HepG2 (cell line): ENCODE measurements around the gene PCNA. TPM values are rescaled to one million over a fixed set of nuclear protein-coding genes. Genes with fewer than 3 reads are reported as not detected.

Experiments
- DZIP1 ChIP-seq: sonication (generic); formaldehyde crosslinking; IDR thresholded peaks from 2 replicates; pipeline ENCODE4 v1.5.0; 2020; ENCODE audit warnings: mild to moderate bottlenecking, missing genetic modification reagents
- FOSL1 ChIP-seq: sonication (generic); formaldehyde crosslinking; IDR thresholded peaks from 2 replicates; pipeline ENCODE4 v1.9.0; 2021; ENCODE audit warnings: missing genetic modification reagents, borderline replicate concordance
- FOXO4 ChIP-seq: sonication (generic); formaldehyde crosslinking; conservative IDR thresholded peaks from 2 replicates; pipeline ENCODE4 v1.8.1; 2023; ENCODE audit warnings: missing genetic modification reagents
- HINFP ChIP-seq: sonication (generic); formaldehyde crosslinking; IDR thresholded peaks from 2 replicates; pipeline ENCODE4 v1.4.0; 2020; ENCODE audit warnings: low read depth, mild to moderate bottlenecking, missing genetic modification reagents
- IKZF1 ChIP-seq: fragments of 450-650 bp; IDR thresholded peaks from 2 replicates; pipeline ENCODE4 v1.7.1; 2016
- KDM5B ChIP-seq: sonication (generic); formaldehyde crosslinking; IDR thresholded peaks from 2 replicates; pipeline ENCODE4 v1.4.0; 2020; ENCODE audit warnings: missing genetic modification reagents, mild to moderate bottlenecking, borderline replicate concordance
- KIAA2018 ChIP-seq: sonication (generic); formaldehyde crosslinking; IDR thresholded peaks from 2 replicates; pipeline ENCODE4 v1.5.0; 2020; ENCODE audit warnings: mild to moderate bottlenecking, missing genetic modification reagents, borderline replicate concordance
- MXD1 ChIP-seq: sonication (generic); formaldehyde crosslinking; IDR thresholded peaks from 2 replicates; pipeline ENCODE4 v1.4.0; 2020; ENCODE audit warnings: mild to moderate bottlenecking, missing genetic modification reagents
- ONECUT2 ChIP-seq: sonication (generic); formaldehyde crosslinking; IDR thresholded peaks from 2 replicates; pipeline ENCODE4 v1.4.0; 2020; ENCODE audit warnings: missing genetic modification reagents
- PITX1 ChIP-seq: sonication (generic); formaldehyde crosslinking; IDR thresholded peaks from 2 replicates; pipeline ENCODE4 v1.5.1; 2020; ENCODE audit warnings: mild to moderate bottlenecking, missing genetic modification reagents
- SMYD3 ChIP-seq: sonication (generic); formaldehyde crosslinking; IDR thresholded peaks from 2 replicates; pipeline ENCODE4 v1.8.1; 2023; ENCODE audit warnings: mild to moderate bottlenecking, missing genetic modification reagents
- TEAD2 ChIP-seq: sonication (generic); formaldehyde crosslinking; IDR thresholded peaks from 2 replicates; pipeline ENCODE4 v1.9.0; 2021; ENCODE audit warnings: missing genetic modification reagents
- ZBTB26 ChIP-seq: IDR thresholded peaks from 2 replicates; pipeline ENCODE4 v1.6.1; 2016; ENCODE audit warnings: missing compliant biosample characterization, missing genetic modification reagents, borderline replicate concordance
- ZFP37 ChIP-seq: sonication (generic); formaldehyde crosslinking; IDR thresholded peaks from 2 replicates; pipeline ENCODE4 v1.4.0; 2020; ENCODE audit warnings: missing genetic modification reagents, borderline replicate concordance
- polyA plus RNA-seq, 8 experiments: library from polyadenylated mRNA; depleted of rRNA in 3 of 8; stranded (reverse) in 7 of 8; unstranded in 1 of 8; fragments of >200 nt; fragmentation: Illumina TruSeq in 4 of 8; extraction: Trizol in 4 of 8; gene quantifications; 2 replicates each; pipeline versions ENCODE4 v1.2.1 to v1.2.3, GENCODE V29; 2011 to 2016; ENCODE audit warnings: low read depth in 4 of 8, missing spikeins in 1 of 8, mixed read lengths in 1 of 8; ENCODE audit not compliant: insufficient read depth in 1 of 8
- total RNA-seq, 5 experiments: library from RNA; depleted of rRNA; stranded (reverse); fragments of >200 nt; fragmentation: Illumina TruSeq; extraction: Trizol; gene quantifications; 2 replicates each; pipeline ENCODE4 v1.2.3, GENCODE V29; 2016; ENCODE audit warnings: low read depth in 1 of 5

The PCNA gene
- total and polyA plus RNA-seq, 2 of the 13 experiments (the other 11 are each of a cell fraction or from before 2014, with no cell fraction given), result 229 to 655 TPM

- TF ChIP-seq IKZF1 (no peak), MXD1 (CRISPR knock-in tag) (no peak), ZBTB26 (CRISPR knock-in tag) (no peak), HINFP (CRISPR knock-in tag) (no peak), ONECUT2 (CRISPR knock-in tag) (no peak), DZIP1 (CRISPR knock-in tag) (no peak), PITX1 (no peak), ZFP37 (CRISPR knock-in tag) (no peak), FOXO4 (CRISPR knock-in tag) (no peak), KIAA2018 (CRISPR knock-in tag) (no peak), TEAD2 (no peak), SMYD3 (no peak), FOSL1 (CRISPR knock-in tag) (no peak), KDM5B (CRISPR knock-in tag) (peak; percentile 55; the same call in 1 of the 2 replicates)
Observed at GRCh38 chr20:5073660-5074231, 46.0 kb downstream of the PCNA start (continued).
